Measurements from ENCODE around the gene PCGF2.
"Not testable (repeated sequence)": the region's sequence is repeated elsewhere in the genome, so short reads cannot be mapped to it uniquely, and the experiment has no call there.

Gene PCGF2

GRCh38 chr17:38728290-38728831 is 19.8 kb downstream of the PCGF2 start:
- H3K4me3 ChIP-seq (ENCODE audit: low read depth, low read length), result no peak overlapping the region
- DNase-seq (ENCODE audit: low read depth, low spot score), result no peak
- TF ChIP-seq CTCF (IDR thresholded peaks at IDR 0.05; ENCODE audit: low read depth, low read length), result no peak
- in situ Hi-C loops (cut with HindIII; ENCODE audit: low sequenced_read_pairs), result no loop called here

- DNase-seq (ENCODE audit: low read depth, low spot score), result no peak
- in situ Hi-C loops (cut with HindIII; ENCODE audit: low sequenced_read_pairs), result no loop called here
- H3K4me3 ChIP-seq (ENCODE audit: low read depth, low read length), result no peak overlapping the region
- TF ChIP-seq CTCF (IDR thresholded peaks at IDR 0.05; ENCODE audit: low read depth, low read length), result no peak
Observed at GRCh38 chr17:38727736-38728135, 20.4 kb downstream of the PCGF2 start.

- H3K4me3 ChIP-seq (ENCODE audit: low read depth, low read length); in situ Hi-C loops (cut with HindIII; ENCODE audit: low sequenced_read_pairs); DNase-seq (ENCODE audit: low read depth, low spot score): not testable (repeated sequence)
Observed at GRCh38 chr17:38726145-38726544, 22.0 kb downstream of the PCGF2 start.

- no peak overlapping the region for H3K4me3 ChIP-seq (ENCODE audit: low read depth, low read length)
- no peak for TF ChIP-seq CTCF (IDR thresholded peaks at IDR 0.05; ENCODE audit: low read depth, low read length)
Observed at GRCh38 chr17:38725066-38725465, 23.1 kb downstream of the PCGF2 start.

GRCh38 chr17:38724337-38724988 is 23.7 kb downstream of the PCGF2 start:
- no peak for TF ChIP-seq CTCF (IDR thresholded peaks at IDR 0.05; ENCODE audit: low read depth, low read length)
- DNase-seq (ENCODE audit: low read depth, low spot score), result peak; percentile 55
- no peak overlapping the region for H3K4me3 ChIP-seq (ENCODE audit: low read depth, low read length)
- in situ Hi-C loops (cut with HindIII; ENCODE audit: low sequenced_read_pairs), result no loop called here

More at GRCh38 chr17:38725066-38725465, 23.1 kb downstream of the PCGF2 start:
- in situ Hi-C loops (cut with HindIII; ENCODE audit: low sequenced_read_pairs), result no loop called here
- no peak for DNase-seq (ENCODE audit: low read depth, low spot score)

GRCh38 chr17:38721802-38722201 is 26.3 kb downstream of the PCGF2 start:
- in situ Hi-C loops (cut with HindIII; ENCODE audit: low sequenced_read_pairs), result no loop called here
- no peak for TF ChIP-seq CTCF (IDR thresholded peaks at IDR 0.05; ENCODE audit: low read depth, low read length)
- no peak for DNase-seq (ENCODE audit: low read depth, low spot score)
- no peak overlapping the region for H3K4me3 ChIP-seq (ENCODE audit: low read depth, low read length)

GRCh38 chr17:38720941-38721340 is 27.2 kb downstream of the PCGF2 start:
- in situ Hi-C loops (cut with HindIII; ENCODE audit: low sequenced_read_pairs), result no loop called here
- DNase-seq (ENCODE audit: low read depth, low spot score), result no peak
- no peak overlapping the region for H3K4me3 ChIP-seq (ENCODE audit: low read depth, low read length)
- TF ChIP-seq CTCF (IDR thresholded peaks at IDR 0.05; ENCODE audit: low read depth, low read length), result no peak
